Sigmoid colon (tissue), 4 donors: ENCODE data around the gene RASEF.

Source experiments
- POLR2A ChIP-seq, 2 donors: fragments of 450-650 bp; IDR thresholded peaks; one replicate each; pipeline ENCODE4 v1.6.1; 2016; ENCODE audit warnings: antibody characterized with exemption in 2 of 2, mild to moderate bottlenecking in 2 of 2, moderate library complexity in 2 of 2
- POLR2AphosphoS5 ChIP-seq, 4 donors: sonication (generic); formaldehyde crosslinking; IDR thresholded peaks; one replicate each; pipeline ENCODE4 v1.6.1; 2017; ENCODE audit warnings: antibody characterized with exemption in 4 of 4
- TF ChIP-seq, protein P1 (sequence below), 4 experiments: fragments of 450-650 bp in 3 of 4; fragments of 200-600 bp in 1 of 4; IDR thresholded peaks; one replicate each; pipeline ENCODE4 v1.5.1; 2016 to 2019; ENCODE audit warnings: antibody characterized with exemption in 4 of 4, mild to moderate bottlenecking in 3 of 4, moderate library complexity in 2 of 4

DNA sequence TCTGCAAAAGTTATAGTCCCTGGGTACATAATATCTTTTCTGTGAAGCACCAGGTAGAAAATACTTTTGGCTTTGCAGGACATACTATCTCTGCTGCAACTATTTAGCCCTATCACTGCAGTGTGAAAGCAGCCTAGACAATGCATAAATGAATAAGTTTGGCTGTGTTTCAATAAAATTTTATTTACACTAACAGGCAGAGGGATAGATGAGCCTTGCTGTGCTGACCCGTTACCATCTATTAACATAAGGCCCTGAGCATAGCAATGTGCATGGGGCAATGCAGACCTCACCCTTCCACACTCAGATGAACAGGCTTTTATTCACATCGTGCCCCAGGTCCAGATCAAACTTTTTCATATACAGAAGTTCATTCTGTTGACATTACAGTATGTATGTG lies 27.8 kb downstream of the RASEF start:
- TF ChIP-seq, protein P1, sequence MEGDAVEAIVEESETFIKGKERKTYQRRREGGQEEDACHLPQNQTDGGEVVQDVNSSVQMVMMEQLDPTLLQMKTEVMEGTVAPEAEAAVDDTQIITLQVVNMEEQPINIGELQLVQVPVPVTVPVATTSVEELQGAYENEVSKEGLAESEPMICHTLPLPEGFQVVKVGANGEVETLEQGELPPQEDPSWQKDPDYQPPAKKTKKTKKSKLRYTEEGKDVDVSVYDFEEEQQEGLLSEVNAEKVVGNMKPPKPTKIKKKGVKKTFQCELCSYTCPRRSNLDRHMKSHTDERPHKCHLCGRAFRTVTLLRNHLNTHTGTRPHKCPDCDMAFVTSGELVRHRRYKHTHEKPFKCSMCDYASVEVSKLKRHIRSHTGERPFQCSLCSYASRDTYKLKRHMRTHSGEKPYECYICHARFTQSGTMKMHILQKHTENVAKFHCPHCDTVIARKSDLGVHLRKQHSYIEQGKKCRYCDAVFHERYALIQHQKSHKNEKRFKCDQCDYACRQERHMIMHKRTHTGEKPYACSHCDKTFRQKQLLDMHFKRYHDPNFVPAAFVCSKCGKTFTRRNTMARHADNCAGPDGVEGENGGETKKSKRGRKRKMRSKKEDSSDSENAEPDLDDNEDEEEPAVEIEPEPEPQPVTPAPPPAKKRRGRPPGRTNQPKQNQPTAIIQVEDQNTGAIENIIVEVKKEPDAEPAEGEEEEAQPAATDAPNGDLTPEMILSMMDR (IDR thresholded peaks at IDR 0.05): no peak
- no peak for TF ChIP-seq POLR2AphosphoS5 (IDR thresholded peaks at IDR 0.05)
- no peak for TF ChIP-seq POLR2A (IDR thresholded peaks at IDR 0.05)
